ENCODE results near the gene PPP3CA. TPM values are rescaled to one million over a fixed set of nuclear protein-coding genes. Genes with fewer than 3 reads are reported as not detected.

The PPP3CA gene
- total RNA-seq, 2 donors from 2014 or later = 36.6 to 39.2 TPM

- Histone ChIP-seq H3K36me3 (ENCODE audit: control insufficient read depth, insufficient read depth, low read length) (no peaks in the 10 kb centered on the region), H3K9me3 (ENCODE audit: control insufficient read depth, low read length) (no peaks in the 10 kb centered on the region), H3K4me3 (ENCODE audit: low read length) (peak overlapping the region; percentile 27), H3K27me3 (ENCODE audit: control insufficient read depth, insufficient read depth, low read length, poor library complexity, severe bottlenecking) (no peaks in the 10 kb centered on the region), H3K4me1 (ENCODE audit: control insufficient read depth, insufficient read depth, low read length) (peaks cover 14% of the 10 kb centered on the region), H3K9ac (ENCODE audit: extremely low read depth, low read length, poor library complexity, severe bottlenecking) (no peak overlapping the region), H3K27ac (ENCODE audit: low read depth, low read length) (no peak overlapping the region)
- H3K4me1 Mint-ChIP-seq = peaks cover 55% of the 10 kb centered on the region
- peak; percentile 57 for DNase-seq
- no peaks in the 10 kb centered on the region for H3K9me3 Mint-ChIP-seq
- no peak overlapping the region for H3K4me3 Mint-ChIP-seq
- no peak overlapping the region for H3K27ac Mint-ChIP-seq
- TF ChIP-seq, protein P1, sequence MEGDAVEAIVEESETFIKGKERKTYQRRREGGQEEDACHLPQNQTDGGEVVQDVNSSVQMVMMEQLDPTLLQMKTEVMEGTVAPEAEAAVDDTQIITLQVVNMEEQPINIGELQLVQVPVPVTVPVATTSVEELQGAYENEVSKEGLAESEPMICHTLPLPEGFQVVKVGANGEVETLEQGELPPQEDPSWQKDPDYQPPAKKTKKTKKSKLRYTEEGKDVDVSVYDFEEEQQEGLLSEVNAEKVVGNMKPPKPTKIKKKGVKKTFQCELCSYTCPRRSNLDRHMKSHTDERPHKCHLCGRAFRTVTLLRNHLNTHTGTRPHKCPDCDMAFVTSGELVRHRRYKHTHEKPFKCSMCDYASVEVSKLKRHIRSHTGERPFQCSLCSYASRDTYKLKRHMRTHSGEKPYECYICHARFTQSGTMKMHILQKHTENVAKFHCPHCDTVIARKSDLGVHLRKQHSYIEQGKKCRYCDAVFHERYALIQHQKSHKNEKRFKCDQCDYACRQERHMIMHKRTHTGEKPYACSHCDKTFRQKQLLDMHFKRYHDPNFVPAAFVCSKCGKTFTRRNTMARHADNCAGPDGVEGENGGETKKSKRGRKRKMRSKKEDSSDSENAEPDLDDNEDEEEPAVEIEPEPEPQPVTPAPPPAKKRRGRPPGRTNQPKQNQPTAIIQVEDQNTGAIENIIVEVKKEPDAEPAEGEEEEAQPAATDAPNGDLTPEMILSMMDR (conservative IDR thresholded peaks at IDR 0.05) = no peak
- H3K36me3 Mint-ChIP-seq (ENCODE audit: low read depth) = no peaks in the 10 kb centered on the region
- 64 to 86% methylated on average over 1 to 4 of the region's 4 CpGs for WGBS, 2 experiments (ENCODE audit: insufficient coverage in 1 of 2, insufficient read length in 1 of 2)
- H3K27me3 Mint-ChIP-seq (ENCODE audit: insufficient read depth) = no peaks in the 10 kb centered on the region
These were observed 65.1 kb downstream of the PPP3CA start for GRCh38 chr4:101282076-101282844.

DNA sequence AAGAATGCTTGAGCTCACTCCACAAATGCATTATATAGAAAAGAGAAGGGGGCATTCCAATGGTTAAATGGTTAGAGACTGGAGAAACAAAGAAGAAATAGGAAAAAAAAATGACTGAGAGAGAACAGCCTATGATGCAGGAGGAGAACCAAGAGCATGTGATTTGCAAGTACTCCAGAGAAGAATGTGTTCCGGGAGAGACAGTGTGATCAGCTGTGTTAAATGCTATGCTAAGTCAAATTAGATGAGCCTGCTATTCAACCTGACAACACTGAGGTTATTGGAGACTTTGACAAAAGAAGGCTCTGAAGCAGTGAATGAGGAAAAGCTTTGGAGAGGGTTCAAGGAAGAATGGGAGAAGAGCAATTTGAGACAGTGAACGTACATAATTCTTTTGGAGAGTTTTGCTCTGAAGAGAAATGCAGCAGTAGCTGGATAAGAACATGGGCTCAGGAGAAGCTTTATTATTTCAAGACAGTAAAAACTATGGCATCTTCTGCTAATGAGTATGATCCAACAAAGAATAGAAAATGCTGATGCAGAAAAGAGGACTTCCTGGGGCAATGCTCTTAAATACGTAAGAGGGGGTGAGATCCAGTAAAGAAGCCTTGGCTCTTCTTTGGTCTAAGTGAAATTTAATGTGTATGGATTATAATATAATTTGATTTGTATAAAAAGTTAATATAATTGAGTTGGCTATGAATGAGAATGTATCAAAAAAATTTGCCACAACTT is 66.3 kb downstream of the PPP3CA start:
- Mint-ChIP-seq H3K4me3 (no peak overlapping the region), H3K36me3 (ENCODE audit: low read depth) (no peaks in the 10 kb centered on the region), H3K27ac (no peak overlapping the region), H3K4me1 (peaks cover 49% of the 10 kb centered on the region), H3K9me3 (no peaks in the 10 kb centered on the region), H3K27me3 (ENCODE audit: insufficient read depth) (no peaks in the 10 kb centered on the region)
- no peak for DNase-seq
- WGBS, 2 experiments (ENCODE audit: insufficient coverage in 1 of 2, insufficient read length in 1 of 2) = 82 to 84% methylated on average over 3 of the region's 3 CpGs
- H3K36me3 ChIP-seq (ENCODE audit: control insufficient read depth, insufficient read depth, low read length) = no peaks in the 10 kb centered on the region
- TF ChIP-seq, protein P1 (conservative IDR thresholded peaks at IDR 0.05) = no peak
- no peak overlapping the region for H3K4me3 ChIP-seq (ENCODE audit: low read length)
- no peaks in the 10 kb centered on the region for H3K27me3 ChIP-seq (ENCODE audit: control insufficient read depth, insufficient read depth, low read length, poor library complexity, severe bottlenecking)
- H3K27ac ChIP-seq (ENCODE audit: low read depth, low read length) = no peak overlapping the region
- no peak overlapping the region for H3K9ac ChIP-seq (ENCODE audit: extremely low read depth, low read length, poor library complexity, severe bottlenecking)
- no peaks in the 10 kb centered on the region for H3K9me3 ChIP-seq (ENCODE audit: control insufficient read depth, low read length)
- H3K4me1 ChIP-seq (ENCODE audit: control insufficient read depth, insufficient read depth, low read length) = peaks cover 13% of the 10 kb centered on the region

DNA sequence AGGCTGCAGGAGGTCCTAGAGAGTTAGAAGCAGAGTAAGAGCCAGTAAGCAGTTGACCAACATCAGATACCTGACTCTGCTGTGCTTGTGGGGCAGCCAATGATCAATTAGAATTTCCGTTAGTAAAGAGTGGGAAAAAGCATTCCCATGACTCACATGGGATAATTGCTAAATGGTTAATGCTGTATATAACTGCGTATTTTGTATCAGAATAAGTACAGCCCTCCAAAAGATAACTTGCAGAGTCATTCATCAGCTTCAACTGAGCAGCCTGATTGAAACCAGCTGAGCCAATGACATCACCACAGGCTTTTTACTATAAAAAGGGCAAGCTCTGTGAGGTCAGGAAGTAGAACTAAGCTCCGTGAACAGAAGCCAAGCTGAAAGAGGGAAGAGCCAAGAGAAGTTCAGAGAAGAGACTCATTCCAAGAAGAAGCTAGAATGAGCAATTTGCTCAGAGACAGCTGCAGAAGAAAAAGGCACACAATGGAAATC is 67.9 kb downstream of the PPP3CA start:
- H3K27me3 Mint-ChIP-seq (ENCODE audit: insufficient read depth) = no peaks in the 10 kb centered on the region
- H3K4me3 Mint-ChIP-seq = no peak overlapping the region
- WGBS, 2 experiments (ENCODE audit: insufficient coverage in 1 of 2, insufficient read length in 1 of 2) = 79 to 89% methylated on average over 2 to 3 of the region's 3 CpGs
- Histone ChIP-seq H3K27ac (ENCODE audit: low read depth, low read length) (no peak overlapping the region), H3K27me3 (ENCODE audit: control insufficient read depth, insufficient read depth, low read length, poor library complexity, severe bottlenecking) (no peaks in the 10 kb centered on the region), H3K9me3 (ENCODE audit: control insufficient read depth, low read length) (no peaks in the 10 kb centered on the region), H3K4me3 (ENCODE audit: low read length) (no peak overlapping the region), H3K36me3 (ENCODE audit: control insufficient read depth, insufficient read depth, low read length) (no peaks in the 10 kb centered on the region), H3K9ac (ENCODE audit: extremely low read depth, low read length, poor library complexity, severe bottlenecking) (no peak overlapping the region), H3K4me1 (ENCODE audit: control insufficient read depth, insufficient read depth, low read length) (peaks cover 11% of the 10 kb centered on the region)
- H3K36me3 Mint-ChIP-seq (ENCODE audit: low read depth) = no peaks in the 10 kb centered on the region
- TF ChIP-seq, protein P1 (conservative IDR thresholded peaks at IDR 0.05) = no peak
- peaks cover 44% of the 10 kb centered on the region for H3K4me1 Mint-ChIP-seq
- no peaks in the 10 kb centered on the region for H3K9me3 Mint-ChIP-seq
- no peak for DNase-seq
- no peak overlapping the region for H3K27ac Mint-ChIP-seq
